OCI-LY3 (cell line): ENCODE data around the gene C21orf58.

Experiments used
- H2AFZ ChIP-seq: fragments of 200-600, 300-600 bp; shearing (Covaris generic); 2 replicates; pipeline ENCODE4 v1.6.0; 2014; ENCODE audit warnings: antibody characterized with exemption, low read depth, low read length
- H3K27ac ChIP-seq: fragments of 200-600, 300-600 bp; sonication (generic); 2 replicates; pipeline ENCODE4 v1.5.1; 2014; ENCODE audit warnings: mild to moderate bottlenecking, low read length, moderate library complexity, mixed read lengths
- H3K27me3 ChIP-seq: fragments of 200-600, 300-600 bp; sonication (generic); 2 replicates; pipeline ENCODE4 v1.6.1; 2014; ENCODE audit warnings: low read depth, low read length, mixed read lengths
- H3K36me3 ChIP-seq: fragments of 200-600, 300-600 bp; sonication (generic); replicated peaks from 2 replicates; pipeline ENCODE3; 2014; ENCODE audit warnings: low read depth, low read length, mixed read lengths
- H3K4me1 ChIP-seq: fragments of 300-600, 200-600 bp; sonication (generic); 2 replicates; pipeline ENCODE4 v1.6.1; 2014; ENCODE audit warnings: low read length, mixed read lengths
- H3K4me2 ChIP-seq: fragments of 200-600, 300-600 bp; sonication (generic); 2 replicates; pipeline ENCODE4 v1.6.1; 2014; ENCODE audit warnings: low read length, mixed read lengths
- H3K4me3 ChIP-seq: fragments of 300-600, 200-600 bp; sonication (generic); 2 replicates; pipeline ENCODE4 v1.5.1; 2014; ENCODE audit warnings: antibody characterized with exemption, mild to moderate bottlenecking, low read length, moderate library complexity
- H3K79me2 ChIP-seq: fragments of 300-600, 200-600 bp; shearing (Covaris generic); 2 replicates; pipeline ENCODE4 v1.6.1; 2014; ENCODE audit warnings: mild to moderate bottlenecking, low read length, mixed read lengths
- H3K9ac ChIP-seq: fragments of 300-600, 200-600 bp; shearing (Covaris generic); 2 replicates; pipeline ENCODE4 v1.6.0; 2014; ENCODE audit warnings: mild to moderate bottlenecking, low read length, moderate library complexity
- H3K9me3 ChIP-seq: fragments of 200-600, 300-600 bp; shearing (Covaris generic); 2 replicates; pipeline ENCODE4 v1.6.1; 2014; ENCODE audit warnings: low read length, mixed read lengths; ENCODE audit not compliant: insufficient read depth
- H4K20me1 ChIP-seq: fragments of 200-600, 300-600 bp; sonication (generic); 2 replicates; pipeline ENCODE4 v1.6.1; 2016; ENCODE audit warnings: low read length, mixed read lengths; ENCODE audit not compliant: insufficient read depth
- CTCF ChIP-seq: fragments of 200-600, 300-600 bp; sonication (generic); IDR thresholded peaks from 2 replicates; pipeline ENCODE4 v1.5.1; 2014; ENCODE audit warnings: antibody characterized with exemption, low read length, low read depth
- EZH2phosphoT487 ChIP-seq: fragments of 200-600 bp; shearing (Covaris generic); IDR thresholded peaks from 2 replicates; pipeline ENCODE4 v1.6.1; 2018; ENCODE audit warnings: antibody characterized with exemption, mixed run types, low read depth

The C21orf58 gene

GRCh38 chr21:46286648-46287002 lies 37.0 kb downstream of the C21orf58 start:
- Histone ChIP-seq H3K4me2 (peak overlapping the region; percentile 95), H3K27ac (peak overlapping the region; percentile 83), H3K79me2 (peaks cover 50% of the 10 kb centered on the region), H3K27me3 (no peaks in the 10 kb centered on the region), H3K9me3 (no peaks in the 10 kb centered on the region), H4K20me1 (no peaks in the 10 kb centered on the region), H3K4me3 (peak overlapping the region; percentile 79), H2AFZ (peak overlapping the region; percentile 47), H3K4me1 (peaks cover 34% of the 10 kb centered on the region), H3K36me3 (peaks cover 25% of the 10 kb centered on the region), H3K9ac (peak overlapping the region; percentile 70)
- TF ChIP-seq EZH2phosphoT487 (no peak), CTCF (no peak)

GRCh38 chr21:46285761-46286647 lies 37.7 kb downstream of the C21orf58 start, which contains the start of gene YBEY:
Gene YBEY, plus strand, starts transcription at chr21:46286342. Its CDS starts 572 bp downstream, at chr21:46286914.
- Histone ChIP-seq H3K36me3 (peaks cover 20% of the 10 kb centered on the region), H3K27ac (peak within 1 kb of the TSS; percentile 83), H4K20me1 (no peaks in the 10 kb centered on the region), H3K79me2 (peaks cover 56% of the 10 kb centered on the region), H3K9ac (peak within 1 kb of the TSS; percentile 70), H3K27me3 (no peaks in the 10 kb centered on the region), H3K4me1 (peaks cover 27% of the 10 kb centered on the region), H3K4me3 (peak within 1 kb of the TSS; percentile 79), H2AFZ (peak within 1 kb of the TSS; percentile 47), H3K9me3 (no peaks in the 10 kb centered on the region), H3K4me2 (peak within 1 kb of the TSS; percentile 95)
- TF ChIP-seq CTCF (peak; percentile 25), EZH2phosphoT487 (no peak)

- Histone ChIP-seq H3K9ac (peak within 1 kb of the TSS; percentile 70), H4K20me1 (no peaks in the 10 kb centered on the region), H3K79me2 (peaks cover 61% of the 10 kb centered on the region), H3K27ac (peak within 1 kb of the TSS; percentile 83), H3K36me3 (peaks cover 20% of the 10 kb centered on the region), H3K27me3 (no peaks in the 10 kb centered on the region), H3K4me2 (peak within 1 kb of the TSS; percentile 95), H2AFZ (peak within 1 kb of the TSS; percentile 17; the same call in 1 of the 2 replicates), H3K4me1 (peaks cover 23% of the 10 kb centered on the region), H3K4me3 (peak within 1 kb of the TSS; percentile 79), H3K9me3 (no peaks in the 10 kb centered on the region)
- TF ChIP-seq EZH2phosphoT487: no peak
- no peak for TF ChIP-seq CTCF
Observed at GRCh38 chr21:46285206-46285661, 38.4 kb downstream of the C21orf58 start, which contains the start of gene MCM3AP. Gene MCM3AP, minus strand, starts transcription at chr21:46285611. Its CDS starts 325 bp downstream, at chr21:46285286.

GRCh38 chr21:46284733-46285132 lies 38.9 kb downstream of the C21orf58 start:
- Histone ChIP-seq H4K20me1 (no peaks in the 10 kb centered on the region), H3K4me1 (peaks cover 23% of the 10 kb centered on the region), H3K27me3 (no peaks in the 10 kb centered on the region), H2AFZ (no peak overlapping the region), H3K4me2 (peak overlapping the region; percentile 95), H3K36me3 (peaks cover 23% of the 10 kb centered on the region), H3K4me3 (peak overlapping the region; percentile 79), H3K9ac (no peak overlapping the region; the same call in 1 of the 2 replicates), H3K79me2 (peaks cover 61% of the 10 kb centered on the region), H3K9me3 (no peaks in the 10 kb centered on the region), H3K27ac (0 out of 2 replicates have a peak overlapping the region, but pooled peaks have one; percentile 83)
- TF ChIP-seq CTCF (no peak), EZH2phosphoT487 (no peak)
